Erythroblast (primary cell): ENCODE data around the gene WWP2.

Experiments used
- GATA1 ChIP-seq: IDR thresholded peaks from 2 replicates; pipeline ENCODE4 v1.6.1; 2011; ENCODE audit warnings: low read depth, mild to moderate bottlenecking, control low read depth, low read length, moderate library complexity
- POLR2A ChIP-seq: IDR thresholded peaks from 2 replicates; pipeline ENCODE4 v1.6.1; 2011; ENCODE audit warnings: mild to moderate bottlenecking, low read length

DNA sequence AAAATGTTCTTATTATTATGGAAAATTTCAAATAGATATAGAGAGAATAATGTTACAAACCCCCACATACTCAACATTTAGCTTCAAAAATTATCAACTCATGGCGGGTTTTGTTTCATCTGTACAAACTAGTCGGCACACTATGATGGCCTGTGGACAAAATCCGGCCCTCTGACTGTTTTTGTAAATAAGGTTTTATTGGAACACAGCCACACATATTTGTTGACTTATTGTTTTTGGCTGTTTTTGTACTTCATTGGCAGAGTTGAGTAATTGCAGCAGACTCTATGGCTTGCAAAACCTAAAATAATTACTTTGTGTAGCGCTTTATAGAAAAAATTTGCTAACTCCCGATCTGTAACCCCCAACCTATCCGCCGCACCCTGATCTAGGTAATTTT, 147.6 kb downstream of the WWP2 start:
- TF ChIP-seq POLR2A (no peak), GATA1 (no peak)
